HepG2 (cell line): Measurements from ENCODE around the gene A3GALT2. TPM values are rescaled to one million over a fixed set of nuclear protein-coding genes. Genes with fewer than 3 reads are reported as not detected.
A peak's percentile ranks its signal among the peaks of the same experiment; 100 is the strongest.

ENCODE experiments used
- ATF3 ChIP-seq: sonication (generic); formaldehyde crosslinking; IDR thresholded peaks from 2 replicates; pipeline ENCODE4 v1.4.0; 2020; ENCODE audit warnings: missing genetic modification reagents
- CC2D1A ChIP-seq: sonication (generic); formaldehyde crosslinking; IDR thresholded peaks from 2 replicates; pipeline ENCODE4 v1.8.1; 2023; ENCODE audit warnings: mild to moderate bottlenecking, missing genetic modification reagents
- ELF3 ChIP-seq: IDR thresholded peaks from 2 replicates; pipeline ENCODE4 v1.6.1; 2016; ENCODE audit warnings: missing genetic modification reagents, missing compliant biosample characterization
- GPBP1L1 ChIP-seq: sonication (generic); formaldehyde crosslinking; IDR thresholded peaks from 2 replicates; pipeline ENCODE4 v1.5.0; 2020; ENCODE audit warnings: mild to moderate bottlenecking, missing genetic modification reagents
- IRX3 ChIP-seq: sonication (generic); formaldehyde crosslinking; IDR thresholded peaks from 2 replicates; pipeline ENCODE4 v1.8.1; 2023; ENCODE audit warnings: mild to moderate bottlenecking, low read depth, missing genetic modification reagents, borderline replicate concordance
- KLF15 ChIP-seq: sonication (generic); formaldehyde crosslinking; IDR thresholded peaks from 2 replicates; pipeline ENCODE4 v1.8.1; 2023; ENCODE audit warnings: borderline replicate concordance, mild to moderate bottlenecking, inconsistent platforms, missing genetic modification reagents, mixed read lengths
- MYC ChIP-seq: sonication (generic); formaldehyde crosslinking; IDR thresholded peaks from 2 replicates; pipeline ENCODE4 v1.9.0; 2021; ENCODE audit warnings: missing genetic modification reagents, borderline replicate concordance
- NBN ChIP-seq: fragments of 450-650 bp; conservative IDR thresholded peaks from 2 replicates; pipeline ENCODE4 v1.6.1; 2017
- PRMT3 ChIP-seq: sonication (generic); formaldehyde crosslinking; IDR thresholded peaks from 2 replicates; pipeline ENCODE4 v1.8.1; 2022; ENCODE audit warnings: low read depth, mild to moderate bottlenecking, moderate library complexity, missing genetic modification reagents, borderline replicate concordance
- SMAD3 ChIP-seq: sonication (generic); formaldehyde crosslinking; IDR thresholded peaks from 2 replicates; pipeline ENCODE4 v1.4.0; 2020; ENCODE audit warnings: missing genetic modification reagents
- SMC3 ChIP-seq: IDR thresholded peaks from 2 replicates; pipeline ENCODE4 v1.6.1; 2011; ENCODE audit warnings: low read length, improper control_type of control experiment
- SOX6 ChIP-seq, 2 experiments: fragments of 450-650 bp in 1 of 2; sonication (generic) in 1 of 2; formaldehyde crosslinking in 1 of 2; IDR thresholded peaks; 2 replicates each; pipeline versions ENCODE4 v1.4.0 to v1.6.1; 2017 to 2020; ENCODE audit warnings: antibody characterized with exemption in 1 of 2, mild to moderate bottlenecking in 1 of 2, missing genetic modification reagents in 1 of 2
- TP53 ChIP-seq: sonication (generic); formaldehyde crosslinking; conservative IDR thresholded peaks from 2 replicates; pipeline ENCODE4 v1.4.0; 2020; ENCODE audit warnings: missing genetic modification reagents
- ZBTB20 ChIP-seq: sonication (generic); formaldehyde crosslinking; IDR thresholded peaks from 2 replicates; pipeline ENCODE4 v1.8.1; 2023; ENCODE audit warnings: missing genetic modification reagents, low read depth, mild to moderate bottlenecking, borderline replicate concordance
- ZBTB42 ChIP-seq: sonication (generic); formaldehyde crosslinking; IDR thresholded peaks from 2 replicates; pipeline ENCODE4 v1.5.0; 2020; ENCODE audit warnings: mild to moderate bottlenecking, missing genetic modification reagents
- ZNF160 ChIP-seq: sonication (generic); formaldehyde crosslinking; IDR thresholded peaks from 2 replicates; pipeline ENCODE4 v1.8.0; 2022; ENCODE audit warnings: mild to moderate bottlenecking, inconsistent platforms, missing genetic modification reagents
- ZNF317 ChIP-seq: sonication (generic); formaldehyde crosslinking; IDR thresholded peaks from 2 replicates; pipeline ENCODE4 v1.5.0; 2020; ENCODE audit warnings: mild to moderate bottlenecking, missing genetic modification reagents
- ZNF362 ChIP-seq: sonication (generic); formaldehyde crosslinking; IDR thresholded peaks from 2 replicates; pipeline ENCODE4 v1.4.0; 2020; ENCODE audit warnings: missing genetic modification reagents, mild to moderate bottlenecking, borderline replicate concordance
- ZNF367 ChIP-seq: sonication (generic); formaldehyde crosslinking; IDR thresholded peaks from 2 replicates; pipeline ENCODE4 v1.4.0; 2020; ENCODE audit warnings: missing genetic modification reagents, borderline replicate concordance
- ZNF430 ChIP-seq: sonication (generic); formaldehyde crosslinking; IDR thresholded peaks from 2 replicates; pipeline ENCODE4 v1.9.0; 2021; ENCODE audit warnings: mild to moderate bottlenecking, missing genetic modification reagents
- ZNF687 ChIP-seq: sonication (generic); formaldehyde crosslinking; IDR thresholded peaks from 2 replicates; pipeline ENCODE4 v1.5.1; 2020; ENCODE audit warnings: mild to moderate bottlenecking, missing genetic modification reagents, moderate library complexity
- ZNF749 ChIP-seq: sonication (generic); formaldehyde crosslinking; IDR thresholded peaks from 2 replicates; pipeline ENCODE4 v1.8.0; 2022; ENCODE audit warnings: mild to moderate bottlenecking, missing genetic modification reagents, moderate library complexity, borderline replicate concordance
- ZNF768 ChIP-seq: sonication (generic); formaldehyde crosslinking; IDR thresholded peaks from 2 replicates; pipeline ENCODE4 v1.4.0; 2020; ENCODE audit warnings: missing genetic modification reagents
- ZNF780A ChIP-seq: sonication (generic); formaldehyde crosslinking; IDR thresholded peaks from 2 replicates; pipeline ENCODE4 v1.8.0; 2022; ENCODE audit warnings: mild to moderate bottlenecking, missing genetic modification reagents, moderate library complexity
- ZSCAN30 ChIP-seq: sonication (generic); formaldehyde crosslinking; IDR thresholded peaks from 2 replicates; pipeline ENCODE4 v1.5.0; 2020; ENCODE audit warnings: mild to moderate bottlenecking, missing genetic modification reagents
- polyA plus RNA-seq, 8 experiments: library from polyadenylated mRNA; depleted of rRNA in 3 of 8; stranded (reverse) in 7 of 8; unstranded in 1 of 8; fragments of >200 nt; fragmentation: Illumina TruSeq in 4 of 8; extraction: Trizol in 4 of 8; gene quantifications; 2 replicates each; pipeline versions ENCODE4 v1.2.1 to v1.2.3, GENCODE V29; 2011 to 2016; ENCODE audit warnings: low read depth in 4 of 8, missing spikeins in 1 of 8, mixed read lengths in 1 of 8; ENCODE audit not compliant: insufficient read depth in 1 of 8
- total RNA-seq, 5 experiments: library from RNA; depleted of rRNA; stranded (reverse); fragments of >200 nt; fragmentation: Illumina TruSeq; extraction: Trizol; gene quantifications; 2 replicates each; pipeline ENCODE4 v1.2.3, GENCODE V29; 2016; ENCODE audit warnings: low read depth in 1 of 5

The A3GALT2 gene
- total and polyA plus RNA-seq, 2 of the 13 experiments (the other 11 are each of a cell fraction or from before 2014, with no cell fraction given): not detected

GRCh38 chr1:33258788-33259274 lies 62.1 kb downstream of the A3GALT2 start (continued):
- TF ChIP-seq TP53 (no peak), ATF3 (CRISPR knock-in tag) (no peak), ZNF768 (CRISPR knock-in tag) (no peak), ZNF430 (CRISPR knock-in tag) (no peak), NBN (no peak), ZNF687 (CRISPR knock-in tag) (no peak), PRMT3 (no peak), SMC3 (no peak), SMAD3 (CRISPR knock-in tag) (0 out of 2 replicates have a peak, but pooled peaks have one; percentile 29), ZNF780A (CRISPR knock-in tag) (no peak), MYC (peak; percentile 52; the same call in 1 of the 2 replicates), ZNF362 (no peak), ZBTB20 (peak; percentile 67; the same call in 1 of the 2 replicates), ELF3 (CRISPR knock-in tag) (peak; percentile 71), ZNF367 (no peak), CC2D1A (0 out of 2 replicates have a peak, but pooled peaks have one; percentile 62), SOX6 (IDR thresholded peaks at IDR 0.05) (no peak), SOX6 (CRISPR knock-in tag; IDR thresholded peaks at IDR 0.05) (peak; percentile 86), ZNF317 (CRISPR knock-in tag) (0 out of 2 replicates have a peak, but pooled peaks have one; percentile 39), ZNF160 (CRISPR knock-in tag) (0 out of 2 replicates have a peak, but pooled peaks have one; percentile 26), GPBP1L1 (CRISPR knock-in tag) (no peak), ZSCAN30 (CRISPR knock-in tag) (no peak), KLF15 (CRISPR knock-in tag) (no peak), ZNF749 (CRISPR knock-in tag) (no peak), IRX3 (CRISPR knock-in tag) (no peak), ZBTB42 (CRISPR knock-in tag) (no peak)
